Vagina (tissue), 2 donors: ENCODE measurements around the gene NR1H2.

Experiments used
- POLR2AphosphoS5 ChIP-seq, 2 donors: sonication (generic); formaldehyde crosslinking; IDR thresholded peaks; one replicate each; pipeline ENCODE4 v1.9.0; 2017; ENCODE audit warnings: antibody characterized with exemption in 2 of 2, mild to moderate bottlenecking in 2 of 2, low read depth in 1 of 2; ENCODE audit not compliant: insufficient read depth in 1 of 2
- TF ChIP-seq, protein P1 (sequence below), 3 experiments: fragments of 450-650 bp in 2 of 3; fragments of 200-600 bp in 1 of 3; sonication (generic) in 1 of 3; IDR thresholded peaks; one replicate each; pipeline ENCODE4 v1.5.1; 2017 to 2019; ENCODE audit warnings: antibody characterized with exemption in 3 of 3, mild to moderate bottlenecking in 2 of 3, moderate library complexity in 2 of 3

DNA sequence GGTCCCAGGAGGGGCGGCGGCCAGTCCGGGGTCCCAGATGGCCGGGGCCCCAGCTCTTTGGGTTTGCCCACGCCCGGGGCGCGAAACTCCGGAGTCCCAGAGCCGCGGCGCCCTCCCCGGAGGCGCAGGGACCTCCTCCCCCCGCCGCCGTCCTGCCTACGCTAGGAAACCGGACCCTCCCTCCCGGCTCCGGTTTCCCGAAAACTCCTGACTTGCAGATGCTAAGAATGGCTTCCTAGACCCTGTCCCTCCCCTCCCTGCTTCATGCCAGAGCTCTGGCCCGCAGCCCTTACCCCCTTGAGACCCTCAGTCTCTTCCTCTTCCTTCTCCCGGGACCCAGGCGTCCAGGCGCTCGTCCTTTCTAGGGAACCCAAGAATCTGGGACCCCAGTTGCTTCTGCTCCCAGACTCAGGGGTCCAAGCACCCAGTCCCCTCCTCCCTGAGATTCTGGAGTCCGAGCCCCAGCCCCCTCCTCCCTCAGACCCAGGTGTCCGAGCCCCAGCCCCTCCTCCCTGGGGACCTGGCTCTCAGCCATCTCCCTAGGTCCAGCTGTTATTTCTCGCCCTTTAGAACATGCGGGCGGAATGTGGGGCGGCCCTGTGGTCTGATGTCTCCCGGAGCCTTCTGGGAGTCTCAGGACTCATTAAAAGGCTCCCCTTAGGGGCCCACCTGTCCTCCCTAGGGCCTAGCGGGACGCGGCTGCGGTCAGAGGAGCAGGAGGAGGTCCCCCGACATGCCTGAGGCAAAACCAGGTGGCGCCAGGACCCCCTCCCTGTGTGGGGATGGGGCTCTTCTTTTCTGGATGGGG is 56.2 kb downstream of the NR1H2 start, which contains the start of gene MYBPC2:
- TF ChIP-seq, protein P1, sequence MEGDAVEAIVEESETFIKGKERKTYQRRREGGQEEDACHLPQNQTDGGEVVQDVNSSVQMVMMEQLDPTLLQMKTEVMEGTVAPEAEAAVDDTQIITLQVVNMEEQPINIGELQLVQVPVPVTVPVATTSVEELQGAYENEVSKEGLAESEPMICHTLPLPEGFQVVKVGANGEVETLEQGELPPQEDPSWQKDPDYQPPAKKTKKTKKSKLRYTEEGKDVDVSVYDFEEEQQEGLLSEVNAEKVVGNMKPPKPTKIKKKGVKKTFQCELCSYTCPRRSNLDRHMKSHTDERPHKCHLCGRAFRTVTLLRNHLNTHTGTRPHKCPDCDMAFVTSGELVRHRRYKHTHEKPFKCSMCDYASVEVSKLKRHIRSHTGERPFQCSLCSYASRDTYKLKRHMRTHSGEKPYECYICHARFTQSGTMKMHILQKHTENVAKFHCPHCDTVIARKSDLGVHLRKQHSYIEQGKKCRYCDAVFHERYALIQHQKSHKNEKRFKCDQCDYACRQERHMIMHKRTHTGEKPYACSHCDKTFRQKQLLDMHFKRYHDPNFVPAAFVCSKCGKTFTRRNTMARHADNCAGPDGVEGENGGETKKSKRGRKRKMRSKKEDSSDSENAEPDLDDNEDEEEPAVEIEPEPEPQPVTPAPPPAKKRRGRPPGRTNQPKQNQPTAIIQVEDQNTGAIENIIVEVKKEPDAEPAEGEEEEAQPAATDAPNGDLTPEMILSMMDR (IDR thresholded peaks at IDR 0.05): no peak
- no peak for TF ChIP-seq POLR2AphosphoS5 (IDR thresholded peaks at IDR 0.05; ENCODE audit: insufficient read depth in 1 of 2, low read depth in 1 of 2)
